ENCODE results near the gene FAM168B. TPM values are rescaled to one million over a fixed set of nuclear protein-coding genes. Genes with fewer than 3 reads are reported as not detected.

FAM168B gene
- total and polyA plus RNA-seq, 2 of the 13 experiments (the other 11 are each of a cell fraction or from before 2014, with no cell fraction given): 64.5 to 113 TPM

GRCh38 chr2:131103165-131103564 is 9.9 kb upstream of the FAM168B start:
- ATAC-seq (no peak), DNase-seq (ENCODE audit: low spot score) (peak; percentile 32), FAIRE-seq (no peak)
- ChIA-PET CTCF (ENCODE audit: low intra/inter-chr PET ratio, low total read pairs) (no interaction called here), POLR2A (interaction anchor here (6.8 kb wide), 1 partner anchor 10 kb away, joined by 132 read pairs; the partner anchor contains the start of gene FAM168B)
- Histone ChIP-seq H3K9ac (ENCODE audit: insufficient read depth, low read depth, low read length) (no peak overlapping the region), H3K79me2 (ENCODE audit: insufficient read depth, low read length) (peaks cover 30% of the 10 kb centered on the region), H3K4me2 (ENCODE audit: low read depth, low read length) (peak overlapping the region; percentile 62), H3K27me3 (ENCODE audit: control insufficient read depth in 1 of 2, insufficient read depth in 2 of 2, low read length in 2 of 2) (no peaks in the 10 kb centered on the region; a peak in 1 of 5 replicates), H4K20me1 (ENCODE audit: insufficient read depth, low read length) (peaks cover 27% of the 10 kb centered on the region), H3K27ac (ENCODE audit: extremely low read length, insufficient read depth, low read length) (peak overlapping the region; percentile 74), H3K36me3 (replicated peaks in 1 of 2; ENCODE audit: control insufficient read depth in 1 of 2, insufficient read depth in 2 of 2, low read length in 2 of 2) (no peaks in the 10 kb centered on the region), H2AFZ (ENCODE audit: low read length) (peak overlapping the region; percentile 65), H3K9me3 (ENCODE audit: low read length) (no peaks in the 10 kb centered on the region), H3K4me1 (ENCODE audit: insufficient read depth, low read length) (peaks cover 69% of the 10 kb centered on the region), H3K4me3 (replicated peaks in 1 of 3; ENCODE audit: insufficient read depth in 1 of 3, low read depth in 2 of 3, low read length in 3 of 3) (no peak overlapping the region; a peak in 1 of 6 replicates)
- intact Hi-C loops (cut with micrococcal nuclease; ENCODE audit: unreplicated experiment) (loop anchor here (1.0 kb wide), 1 partner anchor 8 kb away; no protein-coding TSS in a partner anchor), in situ Hi-C loops (cut with HindIII; ENCODE audit: extremely low pct_ligation_motif_present, low pct_unique_long_range_greater_than_20kb) (no loop called here)
- WGBS (ENCODE audit: low lambda C conversion rate): 0% methylated on average over 2 of the region's 2 CpGs
- no TSS peak for BruUV-seq (replicated peaks)
- TF ChIP-seq MEIS2 (CRISPR knock-in tag; IDR thresholded peaks at IDR 0.05) (no peak), TBX2 (CRISPR knock-in tag; IDR thresholded peaks at IDR 0.05; ENCODE audit: borderline replicate concordance) (no peak), BHLHE40 (IDR thresholded peaks at IDR 0.05; ENCODE audit: low read length) (no peak), ELF1 (CRISPR knock-in tag; IDR thresholded peaks at IDR 0.05) (peak; percentile 28; the same call in 1 of the 2 replicates), ELF3 (CRISPR knock-in tag; IDR thresholded peaks at IDR 0.05) (peak; percentile 64), ZNF644 (CRISPR knock-in tag; IDR thresholded peaks at IDR 0.05; ENCODE audit: low read depth) (no peak), HHEX (CRISPR knock-in tag; IDR thresholded peaks at IDR 0.05) (no peak)

GRCh38 chr2:131094463-131095281 is 1.4 kb upstream of the FAM168B start:
- H3K4me3 ChIP-seq (replicated peaks in 1 of 3; ENCODE audit: insufficient read depth in 1 of 3, low read depth in 2 of 3, low read length in 3 of 3): peak overlapping the region; percentile 68 to 90 (median 79)
- FAIRE-seq: no peak
- TF ChIP-seq SNAI1 (CRISPR knock-in tag; IDR thresholded peaks at IDR 0.05; ENCODE audit: borderline replicate concordance) (no peak), RBAK (CRISPR knock-in tag; IDR thresholded peaks at IDR 0.05) (no peak), ZNF441 (CRISPR knock-in tag; IDR thresholded peaks at IDR 0.05; ENCODE audit: borderline replicate concordance) (no peak)

More at GRCh38 chr2:131094463-131095281, 1.4 kb upstream of the FAM168B start:
- Histone ChIP-seq H3K9ac (ENCODE audit: insufficient read depth, low read depth, low read length) (peak overlapping the region; percentile 99), H3K79me2 (ENCODE audit: insufficient read depth, low read length) (peaks cover 29% of the 10 kb centered on the region), H4K20me1 (ENCODE audit: insufficient read depth, low read length) (peaks cover 8% of the 10 kb centered on the region), H3K4me2 (ENCODE audit: low read depth, low read length) (peak overlapping the region; percentile 84), H3K27me3 (ENCODE audit: control insufficient read depth in 1 of 2, insufficient read depth in 2 of 2, low read length in 2 of 2) (no peaks in the 10 kb centered on the region; a peak in 1 of 5 replicates), H2AFZ (ENCODE audit: low read length) (no peak overlapping the region), H3K4me1 (ENCODE audit: insufficient read depth, low read length) (peaks cover 39% of the 10 kb centered on the region), H3K27ac (ENCODE audit: extremely low read length, insufficient read depth, low read length) (peak overlapping the region; percentile 97), H3K36me3 (replicated peaks in 1 of 2; ENCODE audit: control insufficient read depth in 1 of 2, insufficient read depth in 2 of 2, low read length in 2 of 2) (no peaks in the 10 kb centered on the region; a peak in 1 of 5 replicates), H3K9me3 (ENCODE audit: low read length) (no peaks in the 10 kb centered on the region)
- in situ Hi-C loops (cut with HindIII; ENCODE audit: extremely low pct_ligation_motif_present, low pct_unique_long_range_greater_than_20kb): no loop called here
- CTCF ChIA-PET (ENCODE audit: low intra/inter-chr PET ratio, low total read pairs): no interaction called here
- WGBS (ENCODE audit: low lambda C conversion rate): 1% methylated on average over 22 of the region's 22 CpGs
- no TSS peak for BruUV-seq (replicated peaks)
- intact Hi-C loops (cut with micrococcal nuclease; ENCODE audit: unreplicated experiment): loop anchor here (1.0 to 5.0 kb wide), 2 partner anchors 9 to 752 kb away; partner anchors contain the start of gene IMP4
- POLR2A ChIA-PET: interaction anchor here (1.0 to 4.8 kb wide), 4 partner anchors 9 to 26 kb away, joined by 3 to 132 read pairs (median 8); partner anchors contain the start of gene PLEKHB2
- ATAC-seq (no peak), DNase-seq (ENCODE audit: low spot score) (peak; percentile 50)

Data from HepG2 (cell line).